Heart right ventricle (tissue), 16 donors: ENCODE measurements around the gene GJB5. TPM values are rescaled to one million over a fixed set of nuclear protein-coding genes. Genes with fewer than 3 reads are reported as not detected.
"Not testable (repeated sequence)": the region's sequence is repeated elsewhere in the genome, so short reads cannot be mapped to it uniquely, and the experiment has no call there.

Experiments used
- ATAC-seq, 8 donors: fragments of 200-7000 bp; cut with Tn5 transposase; one replicate each; pipeline ENCODE4 v1.9.1; 2020; ENCODE audit warnings: mild to moderate bottlenecking in 8 of 8, moderate library complexity in 8 of 8, moderate number of reproducible peaks in 1 of 8
- DNase-seq, 2 donors: peaks; one replicate each; pipeline ENCODE4 v3.0.0-alpha.2; 2020
- H3K27ac ChIP-seq, 10 donors: fragments of 200-600 bp; sonication (generic) in 2 of 10; one replicate each; pipeline versions ENCODE4 v1.5.0 to v1.8.0; 2020 to 2022; ENCODE audit warnings: mild to moderate bottlenecking in 3 of 10
- H3K27me3 ChIP-seq, 7 donors: fragments of 200-600 bp; one replicate each; pipeline ENCODE4 v1.8.0; 2021 to 2022; ENCODE audit warnings: mild to moderate bottlenecking in 2 of 7
- H3K36me3 ChIP-seq, 9 donors: fragments of 200-600 bp; sonication (generic) in 1 of 9; one replicate each; pipeline versions ENCODE4 v1.5.0 to v1.8.0; 2020 to 2022; ENCODE audit warnings: mild to moderate bottlenecking in 2 of 9
- H3K4me1 ChIP-seq, 9 donors: fragments of 200-600 bp; sonication (generic) in 1 of 9; one replicate each; pipeline versions ENCODE4 v1.5.0 to v1.8.0; 2020 to 2022; ENCODE audit warnings: mild to moderate bottlenecking in 4 of 9
- H3K4me3 ChIP-seq, 10 donors: fragments of 200-600 bp; sonication (generic) in 2 of 10; one replicate each; pipeline versions ENCODE4 v1.5.0 to v1.8.0; 2020 to 2022; ENCODE audit warnings: mild to moderate bottlenecking in 7 of 10, moderate library complexity in 2 of 10
- H3K9me3 ChIP-seq, 11 donors: fragments of 200-600 bp in 10 of 11; sonication (generic) in 2 of 11; one replicate each; pipeline versions ENCODE4 v1.5.0 to v1.8.0; 2013 to 2022; ENCODE audit warnings: mild to moderate bottlenecking in 2 of 11, control low read depth in 1 of 11, moderate library complexity in 1 of 11
- WGBS, 2 donors: extraction: QIAGEN DNeasy Blood & Tissue Kit; methylation state at CpG; one replicate each; pipeline ENCODE4 v1.1.7; 2013; ENCODE audit warnings: inconsistent platforms in 1 of 2; 5-methylcytosine and 5-hydroxymethylcytosine counted together
- intact Hi-C, 10 donors: fragments of 100-400 bp; cut with DNase I; formaldehyde crosslinking; loops; one replicate each; pipeline versions ENCODE4 v1.11.1 to v1.14.2; 2022
- polyA plus RNA-seq, 2 donors: library from polyadenylated mRNA; stranded (reverse); fragments of 200-250 nt; gene quantifications; one replicate each; pipeline ENCODE4 v1.2.3, GENCODE V29; 2013
- total RNA-seq, 10 donors: library from RNA; stranded (reverse); fragmentation: NEBNext Ultra II Directional in 3 of 10; extraction: Animal tissue kit (Norgen Biotek cat#: 25700) in 3 of 10; gene quantifications; one replicate each; pipeline versions ENCODE4 v1.2.1 to v1.2.4, GENCODE V29; 2021 to 2023
- TF ChIP-seq, protein P1 (sequence below), 9 donors: fragments of 200-600 bp; sonication (generic) in 2 of 9; IDR thresholded peaks; one replicate each; pipeline versions ENCODE4 v1.5.0 to v1.8.0; 2021 to 2022; ENCODE audit warnings: antibody characterized with exemption in 9 of 9, mild to moderate bottlenecking in 5 of 9, moderate library complexity in 1 of 9
- donor health status: Arrhythmogenic right ventricular cardiomyopathy.
- donor health status: ischemic (EF 13 %, LVEDD 7.1; RV severe dilation, severe dysfunction).
- donor health status: healthy with polysubstance abuse.
- donor health status: DM: no; HTN: yes; CAD: no.
- donor health status: DM: no; HTN: no; CAD: no.
- donor health status: ischemic (EF 25% LVEDD 6.9; RV normal size, moderate dysfunction).
- donor health status: ischemic (EF 25% LVEDD 5.7; RV mildly dilated, moderate dysfunction).
- donor health status: healthy.
- donor health status: DM: yes; HTN: yes; CAD: no.
- donor health status: Ischemic cardiomyopathy.
- donor health status: ischemic (EF 35%, LVEDD 5.7; RV mildly dilated, moderate dysfunction).
- donor health status: nonischemic (EF 11% LVEDD 7.7; RV severe dilation, severe dysfunction).
- donor health status: DM: yes; HTN: yes; CAD: no.
- donor health status: PGD.
- donor health status: ischemic (EF 29% LVEDD 5.4; RV normal size, mild dysfunction).
- donor health status: nonischemic (EF 23%, LVEDD 6.1; RV moderate dilation, normal function).

The GJB5 gene
- total and polyA plus RNA-seq, 12 donors: not detected

DNA sequence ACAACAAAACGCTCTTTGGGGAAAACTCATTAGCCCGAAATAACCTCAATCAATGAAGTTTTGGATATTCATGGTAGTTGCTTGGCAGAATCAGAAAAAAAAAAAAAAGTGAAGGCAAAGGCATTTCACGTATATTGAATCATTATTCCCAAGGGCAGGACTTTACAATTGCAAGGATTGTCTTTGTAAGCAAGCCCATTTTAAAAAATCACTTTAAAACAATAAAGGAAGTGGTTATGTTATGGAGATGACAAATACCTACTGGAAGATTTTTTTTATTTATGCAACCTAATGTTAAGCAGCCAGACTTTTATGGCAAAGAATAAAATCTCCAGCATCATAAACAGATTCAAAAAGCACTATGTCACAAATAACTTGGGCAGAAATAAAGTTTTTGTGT lies 14.0 kb downstream of the GJB5 start:
- intact Hi-C loops: no loop called here
- TF ChIP-seq, protein P1, sequence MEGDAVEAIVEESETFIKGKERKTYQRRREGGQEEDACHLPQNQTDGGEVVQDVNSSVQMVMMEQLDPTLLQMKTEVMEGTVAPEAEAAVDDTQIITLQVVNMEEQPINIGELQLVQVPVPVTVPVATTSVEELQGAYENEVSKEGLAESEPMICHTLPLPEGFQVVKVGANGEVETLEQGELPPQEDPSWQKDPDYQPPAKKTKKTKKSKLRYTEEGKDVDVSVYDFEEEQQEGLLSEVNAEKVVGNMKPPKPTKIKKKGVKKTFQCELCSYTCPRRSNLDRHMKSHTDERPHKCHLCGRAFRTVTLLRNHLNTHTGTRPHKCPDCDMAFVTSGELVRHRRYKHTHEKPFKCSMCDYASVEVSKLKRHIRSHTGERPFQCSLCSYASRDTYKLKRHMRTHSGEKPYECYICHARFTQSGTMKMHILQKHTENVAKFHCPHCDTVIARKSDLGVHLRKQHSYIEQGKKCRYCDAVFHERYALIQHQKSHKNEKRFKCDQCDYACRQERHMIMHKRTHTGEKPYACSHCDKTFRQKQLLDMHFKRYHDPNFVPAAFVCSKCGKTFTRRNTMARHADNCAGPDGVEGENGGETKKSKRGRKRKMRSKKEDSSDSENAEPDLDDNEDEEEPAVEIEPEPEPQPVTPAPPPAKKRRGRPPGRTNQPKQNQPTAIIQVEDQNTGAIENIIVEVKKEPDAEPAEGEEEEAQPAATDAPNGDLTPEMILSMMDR (IDR thresholded peaks at IDR 0.05): no peak

DNA sequence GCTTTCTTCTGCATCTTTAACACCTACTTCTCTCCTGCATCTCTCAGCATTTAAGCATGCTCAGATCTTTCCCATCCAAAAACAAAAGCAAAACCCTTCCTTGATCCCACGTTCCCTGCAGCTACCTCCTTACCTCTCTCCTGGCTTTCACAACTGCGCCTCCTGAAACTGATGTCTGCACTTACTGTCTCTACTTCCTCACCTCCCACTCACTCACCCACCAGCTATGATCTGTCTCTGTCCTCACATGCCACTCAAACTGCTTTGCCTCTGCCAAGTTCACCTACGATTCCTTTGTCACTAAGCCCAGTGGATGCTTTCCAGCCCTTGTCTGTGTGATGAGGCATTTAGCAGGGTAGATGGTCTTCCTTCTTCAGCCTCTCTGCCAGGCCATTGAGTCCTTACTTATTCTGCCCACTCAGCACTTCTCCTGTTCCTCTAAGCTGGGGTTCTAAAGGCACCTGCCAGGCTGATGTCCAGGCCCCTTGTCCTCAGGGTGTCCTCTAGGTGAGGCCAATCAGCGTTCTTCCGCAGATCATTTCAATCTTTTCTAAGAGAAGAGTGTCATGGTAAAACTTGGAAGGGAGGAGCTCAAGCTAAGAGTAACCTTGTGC lies 16.2 kb downstream of the GJB5 start:
- H3K9me3 ChIP-seq: no peaks in the 10 kb centered on the region
- TF ChIP-seq, protein P1 (IDR thresholded peaks at IDR 0.05): no peak
- H3K27me3 ChIP-seq: peaks cover 0 to 40% (median 13%) of the 10 kb centered on the region in 7 donors
- 64 to 67% methylated on average over 5 of the region's 5 CpGs for WGBS, 2 donors
- DNase-seq (no peak), ATAC-seq (no peak)
- H3K36me3 ChIP-seq: no peaks in the 10 kb centered on the region
- H3K27ac ChIP-seq: no peak overlapping the region
- H3K4me3 ChIP-seq: no peak overlapping the region
- intact Hi-C loops: no loop called here
- H3K4me1 ChIP-seq: no peaks in the 10 kb centered on the region

More for the DNA sequence above, 14.0 kb downstream of the GJB5 start:
- no peak overlapping the region for H3K4me3 ChIP-seq
- no peaks in the 10 kb centered on the region for H3K9me3 ChIP-seq
- no peak for DNase-seq
- ATAC-seq: no peak
- no peaks in the 10 kb centered on the region for H3K36me3 ChIP-seq
- peaks cover 0 to 25% (median 5%) of the 10 kb centered on the region in 7 donors for H3K27me3 ChIP-seq
- H3K27ac ChIP-seq: no peak overlapping the region
- WGBS, 2 donors: 70 to 73% methylated on average over 3 of the region's 3 CpGs
- H3K4me1 ChIP-seq: no peaks in the 10 kb centered on the region

DNA sequence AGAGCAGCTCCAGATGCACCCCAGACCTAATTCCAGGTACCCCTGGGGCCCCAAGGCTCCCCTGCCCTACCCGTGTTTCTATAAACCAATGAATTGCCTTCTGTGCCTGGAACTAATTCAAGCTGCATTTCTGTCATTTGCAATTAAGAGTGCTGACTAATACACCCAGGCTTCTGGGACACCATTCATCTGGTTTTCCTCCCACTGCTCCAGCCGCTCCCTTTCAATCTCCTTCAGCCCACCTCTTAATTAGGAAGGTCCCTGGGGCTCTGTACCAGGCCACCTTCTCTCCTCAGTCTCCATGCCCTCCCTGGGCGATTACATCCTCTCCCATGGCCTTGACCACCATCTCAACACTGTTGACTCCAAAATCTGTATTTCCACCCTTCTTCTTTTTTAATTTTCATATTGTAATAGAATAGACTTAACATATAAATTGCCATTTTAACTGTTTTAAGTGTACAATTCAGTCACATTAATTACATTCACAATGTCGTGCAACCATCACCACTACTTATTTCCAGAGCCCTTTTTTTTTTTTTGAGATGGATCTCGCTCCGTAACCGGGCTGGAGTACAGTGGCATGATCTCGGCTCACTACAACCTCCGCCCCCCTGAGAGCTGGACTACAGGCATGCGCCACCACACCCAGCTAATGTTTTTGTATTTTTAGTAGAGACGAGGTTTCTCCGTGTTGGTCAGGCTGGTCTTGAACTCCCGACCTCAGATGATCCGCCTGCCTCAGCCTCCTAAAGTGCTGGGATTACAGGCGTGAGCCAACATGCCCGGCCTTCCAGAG lies 16.9 kb downstream of the GJB5 start:
- ATAC-seq (no peak), DNase-seq (no peak)
- no peak overlapping the region for H3K27ac ChIP-seq
- TF ChIP-seq, protein P1 (IDR thresholded peaks at IDR 0.05): no peak
- H3K36me3 ChIP-seq: no peaks in the 10 kb centered on the region
- WGBS, 2 donors: 85 to 86% methylated on average over 16 of the region's 16 CpGs
- intact Hi-C loops: no loop called here
- no peaks in the 10 kb centered on the region for H3K4me1 ChIP-seq
- no peak overlapping the region for H3K4me3 ChIP-seq
- peaks cover 0 to 48% (median 21%) of the 10 kb centered on the region in 7 donors for H3K27me3 ChIP-seq
- H3K9me3 ChIP-seq: no peaks in the 10 kb centered on the region

DNA sequence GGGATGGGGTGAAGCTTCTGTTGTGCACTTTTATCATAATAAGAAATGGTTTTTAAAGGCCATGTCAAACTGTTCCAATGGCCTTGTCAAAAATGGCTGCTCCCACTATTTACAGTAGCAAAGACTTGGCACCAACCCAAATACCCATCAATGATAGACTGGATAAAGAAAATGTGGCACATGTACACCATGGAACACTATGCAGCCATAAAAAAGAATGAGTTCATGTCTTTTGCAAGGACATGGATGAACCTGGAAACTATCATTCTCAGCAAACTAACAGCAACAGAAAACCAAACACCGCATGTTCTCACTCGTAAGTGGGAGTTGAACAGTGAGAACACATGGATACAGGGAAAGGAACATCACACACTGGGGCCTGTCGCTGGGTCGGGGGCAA lies 18.3 kb downstream of the GJB5 start:
- DNase-seq, H3K9me3 ChIP-seq, ATAC-seq, H3K27ac ChIP-seq, intact Hi-C loops, H3K4me3 ChIP-seq, H3K36me3 ChIP-seq, H3K4me1 ChIP-seq: not testable (repeated sequence)
- WGBS, 2 donors: 84 to 94% methylated on average over 4 of the region's 4 CpGs
- peaks cover 0 to 52% (median 24%) of the 10 kb centered on the region in 7 donors for H3K27me3 ChIP-seq

DNA sequence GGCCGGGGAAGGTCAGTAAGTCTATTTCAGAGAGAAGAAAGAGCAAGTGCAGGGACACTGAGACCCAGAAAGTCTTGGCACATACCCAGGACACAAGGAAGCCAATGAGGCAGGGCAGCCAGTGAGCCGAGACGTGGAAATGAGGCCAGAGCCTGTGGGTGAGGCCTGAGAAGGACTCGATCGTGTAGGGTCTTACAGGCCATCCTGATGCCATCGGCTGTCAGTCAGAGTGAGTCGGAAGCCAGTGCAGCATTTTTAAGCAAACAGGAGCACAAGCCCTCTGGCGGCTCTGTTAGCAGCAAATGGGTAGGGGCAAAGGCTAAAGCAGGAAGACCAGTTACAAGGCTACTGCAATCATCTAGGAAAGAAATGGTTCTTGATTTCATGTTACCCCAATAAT lies 20.1 kb downstream of the GJB5 start:
- DNase-seq: no peak
- Histone ChIP-seq H3K9me3 (no peaks in the 10 kb centered on the region), H3K27ac (no peak overlapping the region), H3K4me1 (no peaks in the 10 kb centered on the region), H3K4me3 (no peak overlapping the region), H3K36me3 (no peaks in the 10 kb centered on the region), H3K27me3 (peaks cover 0 to 68% (median 26%) of the 10 kb centered on the region in 7 donors)
- no peak for ATAC-seq
- TF ChIP-seq, protein P1 (IDR thresholded peaks at IDR 0.05): no peak
- WGBS, 2 donors: 44 to 61% methylated on average over 8 of the region's 8 CpGs
- intact Hi-C loops: no loop called here
